Measurements from ENCODE around the gene BACH1. TPM values are rescaled to one million over a fixed set of nuclear protein-coding genes. Genes with fewer than 3 reads are reported as not detected.
A peak's percentile ranks its signal among the peaks of the same experiment; 100 is the strongest.

The BACH1 gene
- total RNA-seq, 1 donor, result 189 TPM

GRCh38 chr21:29313662-29314408, 15.1 kb downstream of the BACH1 start:
- Histone ChIP-seq H3K27me3 (ENCODE audit: insufficient read depth, low read length) (no peaks in the 10 kb centered on the region), H3K4me1 (ENCODE audit: insufficient read depth, low read length) (peaks cover 54% of the 10 kb centered on the region), H3K36me3 (ENCODE audit: insufficient read depth, low read length) (peaks cover 21% of the 10 kb centered on the region), H3K79me2 (ENCODE audit: insufficient read depth, low read length) (peaks cover 100% of the 10 kb centered on the region), H3K27ac (ENCODE audit: low read depth, low read length) (no peak overlapping the region), H3K9me3 (ENCODE audit: low read depth, low read length) (no peaks in the 10 kb centered on the region), H3K4me3 (ENCODE audit: insufficient read depth, low read length) (no peak overlapping the region), H3K4me2 (ENCODE audit: insufficient read depth, low read length) (no peak overlapping the region), H2AFZ (ENCODE audit: low read length) (no peak overlapping the region), H4K20me1 (ENCODE audit: insufficient read depth, low read length) (peaks cover 74% of the 10 kb centered on the region)
- DNase-seq (ENCODE audit: insufficient read length, low spot score, missing footprints), result no peak
- TF ChIP-seq, protein P1, sequence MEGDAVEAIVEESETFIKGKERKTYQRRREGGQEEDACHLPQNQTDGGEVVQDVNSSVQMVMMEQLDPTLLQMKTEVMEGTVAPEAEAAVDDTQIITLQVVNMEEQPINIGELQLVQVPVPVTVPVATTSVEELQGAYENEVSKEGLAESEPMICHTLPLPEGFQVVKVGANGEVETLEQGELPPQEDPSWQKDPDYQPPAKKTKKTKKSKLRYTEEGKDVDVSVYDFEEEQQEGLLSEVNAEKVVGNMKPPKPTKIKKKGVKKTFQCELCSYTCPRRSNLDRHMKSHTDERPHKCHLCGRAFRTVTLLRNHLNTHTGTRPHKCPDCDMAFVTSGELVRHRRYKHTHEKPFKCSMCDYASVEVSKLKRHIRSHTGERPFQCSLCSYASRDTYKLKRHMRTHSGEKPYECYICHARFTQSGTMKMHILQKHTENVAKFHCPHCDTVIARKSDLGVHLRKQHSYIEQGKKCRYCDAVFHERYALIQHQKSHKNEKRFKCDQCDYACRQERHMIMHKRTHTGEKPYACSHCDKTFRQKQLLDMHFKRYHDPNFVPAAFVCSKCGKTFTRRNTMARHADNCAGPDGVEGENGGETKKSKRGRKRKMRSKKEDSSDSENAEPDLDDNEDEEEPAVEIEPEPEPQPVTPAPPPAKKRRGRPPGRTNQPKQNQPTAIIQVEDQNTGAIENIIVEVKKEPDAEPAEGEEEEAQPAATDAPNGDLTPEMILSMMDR (IDR thresholded peaks at IDR 0.05; ENCODE audit: extremely low read depth, low read depth, low read length), result no peak

DNA sequence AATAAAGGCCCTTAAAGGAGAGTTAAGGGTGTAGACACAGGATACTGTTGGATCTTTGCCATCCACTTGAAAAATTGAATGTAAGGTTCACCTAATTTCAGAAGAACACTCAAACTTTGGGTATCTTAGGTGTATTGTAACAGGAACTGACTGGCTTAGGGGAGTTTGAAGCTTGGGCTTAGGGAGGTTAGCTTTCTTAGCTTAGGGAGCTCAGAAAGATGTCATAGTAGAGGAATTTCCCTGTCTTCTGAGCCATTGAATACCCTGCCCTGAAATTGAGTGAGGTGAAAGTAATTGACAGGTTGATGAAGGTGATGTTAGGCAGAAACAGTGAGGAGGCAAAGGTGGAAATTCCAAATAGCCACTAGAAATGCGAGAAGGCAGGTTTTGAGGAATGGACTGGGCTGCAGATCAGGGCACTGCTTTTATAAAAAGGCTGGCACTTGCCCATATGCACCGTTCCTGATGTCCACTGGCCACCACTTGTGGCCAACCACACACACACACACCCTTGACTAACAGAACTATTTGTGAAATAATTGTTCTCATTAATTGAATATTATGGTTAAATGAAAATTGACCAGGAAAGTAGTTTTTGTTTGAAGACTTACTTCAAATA, 16.5 kb downstream of the BACH1 start:
- Histone ChIP-seq H2AFZ (ENCODE audit: low read length) (no peak overlapping the region), H3K27ac (ENCODE audit: low read depth, low read length) (peak overlapping the region; percentile 6), H3K36me3 (ENCODE audit: insufficient read depth, low read length) (peaks cover 20% of the 10 kb centered on the region), H3K4me2 (ENCODE audit: insufficient read depth, low read length) (no peak overlapping the region), H3K4me1 (ENCODE audit: insufficient read depth, low read length) (peaks cover 59% of the 10 kb centered on the region), H4K20me1 (ENCODE audit: insufficient read depth, low read length) (peaks cover 77% of the 10 kb centered on the region), H3K79me2 (ENCODE audit: insufficient read depth, low read length) (peaks cover 100% of the 10 kb centered on the region), H3K27me3 (ENCODE audit: insufficient read depth, low read length) (no peaks in the 10 kb centered on the region), H3K9me3 (ENCODE audit: low read depth, low read length) (no peaks in the 10 kb centered on the region), H3K4me3 (ENCODE audit: insufficient read depth, low read length) (no peak overlapping the region)
- DNase-seq (ENCODE audit: insufficient read length, low spot score, missing footprints), result no peak
- TF ChIP-seq, protein P1 (IDR thresholded peaks at IDR 0.05; ENCODE audit: extremely low read depth, low read depth, low read length), result no peak

GRCh38 chr21:29316029-29316742, 17.5 kb downstream of the BACH1 start:
- Histone ChIP-seq H2AFZ (ENCODE audit: low read length) (no peak overlapping the region), H3K9me3 (ENCODE audit: low read depth, low read length) (no peaks in the 10 kb centered on the region), H3K4me3 (ENCODE audit: insufficient read depth, low read length) (no peak overlapping the region), H3K27ac (ENCODE audit: low read depth, low read length) (no peak overlapping the region), H3K27me3 (ENCODE audit: insufficient read depth, low read length) (no peaks in the 10 kb centered on the region), H3K4me1 (ENCODE audit: insufficient read depth, low read length) (peaks cover 59% of the 10 kb centered on the region), H3K36me3 (ENCODE audit: insufficient read depth, low read length) (peaks cover 16% of the 10 kb centered on the region), H3K4me2 (ENCODE audit: insufficient read depth, low read length) (no peak overlapping the region), H4K20me1 (ENCODE audit: insufficient read depth, low read length) (peaks cover 75% of the 10 kb centered on the region), H3K79me2 (ENCODE audit: insufficient read depth, low read length) (peaks cover 100% of the 10 kb centered on the region)
- TF ChIP-seq, protein P1 (IDR thresholded peaks at IDR 0.05; ENCODE audit: extremely low read depth, low read depth, low read length), result no peak
- DNase-seq (ENCODE audit: insufficient read length, low spot score, missing footprints), result no peak

- DNase-seq (ENCODE audit: insufficient read length, low spot score, missing footprints), result no peak
- Histone ChIP-seq H3K9me3 (ENCODE audit: low read depth, low read length) (no peaks in the 10 kb centered on the region), H3K4me2 (ENCODE audit: insufficient read depth, low read length) (no peak overlapping the region), H3K36me3 (ENCODE audit: insufficient read depth, low read length) (peaks cover 21% of the 10 kb centered on the region), H4K20me1 (ENCODE audit: insufficient read depth, low read length) (peaks cover 78% of the 10 kb centered on the region), H3K4me1 (ENCODE audit: insufficient read depth, low read length) (peaks cover 59% of the 10 kb centered on the region), H3K79me2 (ENCODE audit: insufficient read depth, low read length) (peaks cover 100% of the 10 kb centered on the region), H2AFZ (ENCODE audit: low read length) (no peak overlapping the region), H3K4me3 (ENCODE audit: insufficient read depth, low read length) (no peak overlapping the region), H3K27ac (ENCODE audit: low read depth, low read length) (no peak overlapping the region), H3K27me3 (ENCODE audit: insufficient read depth, low read length) (no peaks in the 10 kb centered on the region)
- TF ChIP-seq, protein P1 (IDR thresholded peaks at IDR 0.05; ENCODE audit: extremely low read depth, low read depth, low read length), result no peak
Observed at GRCh38 chr21:29316806-29317205, 18.1 kb downstream of the BACH1 start.
